ENCODE results near the gene NPAS3.

DNA sequence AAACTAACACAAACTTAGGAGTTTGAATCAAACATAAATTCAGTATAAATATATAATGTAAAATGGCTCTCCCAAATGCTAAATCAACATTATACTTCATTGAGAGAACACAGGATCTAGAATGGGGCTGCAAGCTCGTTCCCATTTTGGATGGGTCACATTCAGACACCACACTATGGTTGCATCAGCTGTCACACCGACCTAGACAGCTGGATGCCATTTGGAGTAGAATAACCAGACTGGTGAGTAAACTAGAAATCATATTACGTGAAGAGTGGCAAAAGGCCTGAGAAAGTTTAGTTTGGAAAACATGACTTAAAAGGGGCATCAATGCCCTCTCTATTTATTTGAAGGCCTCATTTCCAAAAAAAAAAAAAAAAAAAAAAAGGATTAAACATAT is 430.4 kb downstream of the NPAS3 start:
- TF ChIP-seq, protein P1, sequence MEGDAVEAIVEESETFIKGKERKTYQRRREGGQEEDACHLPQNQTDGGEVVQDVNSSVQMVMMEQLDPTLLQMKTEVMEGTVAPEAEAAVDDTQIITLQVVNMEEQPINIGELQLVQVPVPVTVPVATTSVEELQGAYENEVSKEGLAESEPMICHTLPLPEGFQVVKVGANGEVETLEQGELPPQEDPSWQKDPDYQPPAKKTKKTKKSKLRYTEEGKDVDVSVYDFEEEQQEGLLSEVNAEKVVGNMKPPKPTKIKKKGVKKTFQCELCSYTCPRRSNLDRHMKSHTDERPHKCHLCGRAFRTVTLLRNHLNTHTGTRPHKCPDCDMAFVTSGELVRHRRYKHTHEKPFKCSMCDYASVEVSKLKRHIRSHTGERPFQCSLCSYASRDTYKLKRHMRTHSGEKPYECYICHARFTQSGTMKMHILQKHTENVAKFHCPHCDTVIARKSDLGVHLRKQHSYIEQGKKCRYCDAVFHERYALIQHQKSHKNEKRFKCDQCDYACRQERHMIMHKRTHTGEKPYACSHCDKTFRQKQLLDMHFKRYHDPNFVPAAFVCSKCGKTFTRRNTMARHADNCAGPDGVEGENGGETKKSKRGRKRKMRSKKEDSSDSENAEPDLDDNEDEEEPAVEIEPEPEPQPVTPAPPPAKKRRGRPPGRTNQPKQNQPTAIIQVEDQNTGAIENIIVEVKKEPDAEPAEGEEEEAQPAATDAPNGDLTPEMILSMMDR (conservative IDR thresholded peaks at IDR 0.05; ENCODE audit: low read depth, low read length): no peak
- TF ChIP-seq EZH2 (IDR thresholded peaks at IDR 0.05; ENCODE audit: borderline replicate concordance, low read depth, low read length, poor library complexity, severe bottlenecking): no peak
